ENCODE measurements around the gene PSTPIP1. TPM values are rescaled to one million over a fixed set of nuclear protein-coding genes. Genes with fewer than 3 reads are reported as not detected.

PSTPIP1 gene
- total and polyA plus RNA-seq, 2 donors (not counting 1 experiment from before 2014, with no cell fraction given) = 0.56 to 1.5 TPM

GRCh38 chr15:77017761-77018720, 23.1 kb downstream of the PSTPIP1 start:
- peaks cover 8% of the 10 kb centered on the region for H3K4me1 ChIP-seq (ENCODE audit: control insufficient read depth, extremely low read depth, insufficient read depth, low read length)
- no peaks in the 10 kb centered on the region for H3K79me2 ChIP-seq (ENCODE audit: control insufficient read depth, insufficient read depth, low read length)
- H3K36me3 ChIP-seq (ENCODE audit: control insufficient read depth, insufficient read depth, low read length) = no peaks in the 10 kb centered on the region
- DNase-seq (ENCODE audit: low read depth in 2 of 2) = no peak
- no peak overlapping the region for H3K9ac ChIP-seq (ENCODE audit: insufficient read depth, low read length)
- no peak overlapping the region for H3K27ac ChIP-seq (ENCODE audit: insufficient read depth, low read length)
- no peak overlapping the region for H3K4me2 ChIP-seq (ENCODE audit: extremely low read depth, insufficient read depth, low read length)
- no peak for TF ChIP-seq CTCF (conservative IDR thresholded peaks at IDR 0.05 in 1 of 2, IDR thresholded peaks at IDR 0.05 in 1 of 2; ENCODE audit: low read depth in 1 of 2, low read length in 2 of 2)
- TF ChIP-seq EZH2 (IDR thresholded peaks at IDR 0.05; ENCODE audit: low read length, missing control alignments) = no peak
- no peak overlapping the region for H2AFZ ChIP-seq (ENCODE audit: low read length)
- peaks cover 2% of the 10 kb centered on the region for H3K27me3 ChIP-seq (ENCODE audit: control insufficient read depth, insufficient read depth, low read length)
- H3K4me3 ChIP-seq (replicated peaks in 1 of 4; ENCODE audit: control extremely low read depth in 1 of 4, insufficient read depth in 1 of 4, low read depth in 3 of 4, low read length in 4 of 4) = no peak overlapping the region
- H3K9me3 ChIP-seq (ENCODE audit: control insufficient read depth, insufficient read depth, low read depth, low read length) = no peaks in the 10 kb centered on the region
- H4K20me1 ChIP-seq (ENCODE audit: control insufficient read depth, extremely low read depth, insufficient read depth, low read length) = no peaks in the 10 kb centered on the region

- H3K27ac ChIP-seq (ENCODE audit: insufficient read depth, low read length) = no peak overlapping the region
Measured at GRCh38 chr15:77018796-77019505, 24.0 kb downstream of the PSTPIP1 start.

More at GRCh38 chr15:77018796-77019505, 24.0 kb downstream of the PSTPIP1 start:
- H4K20me1 ChIP-seq (ENCODE audit: control insufficient read depth, extremely low read depth, insufficient read depth, low read length) = no peaks in the 10 kb centered on the region
- peaks cover 8% of the 10 kb centered on the region for H3K4me1 ChIP-seq (ENCODE audit: control insufficient read depth, extremely low read depth, insufficient read depth, low read length)
- H2AFZ ChIP-seq (ENCODE audit: low read length) = no peak overlapping the region
- H3K36me3 ChIP-seq (ENCODE audit: control insufficient read depth, insufficient read depth, low read length) = no peaks in the 10 kb centered on the region
- no peak overlapping the region for H3K4me3 ChIP-seq (replicated peaks in 1 of 4; ENCODE audit: control extremely low read depth in 1 of 4, insufficient read depth in 1 of 4, low read depth in 3 of 4, low read length in 4 of 4)
- H3K4me2 ChIP-seq (ENCODE audit: extremely low read depth, insufficient read depth, low read length) = no peak overlapping the region
- DNase-seq (ENCODE audit: low read depth in 2 of 2) = no peak
- no peaks in the 10 kb centered on the region for H3K9me3 ChIP-seq (ENCODE audit: control insufficient read depth, insufficient read depth, low read depth, low read length)
- H3K79me2 ChIP-seq (ENCODE audit: control insufficient read depth, insufficient read depth, low read length) = no peaks in the 10 kb centered on the region
- TF ChIP-seq CTCF (conservative IDR thresholded peaks at IDR 0.05 in 1 of 2, IDR thresholded peaks at IDR 0.05 in 1 of 2; ENCODE audit: low read depth in 1 of 2, low read length in 2 of 2) = no peak
- no peaks in the 10 kb centered on the region for H3K27me3 ChIP-seq (ENCODE audit: control insufficient read depth, insufficient read depth, low read length)
- H3K9ac ChIP-seq (ENCODE audit: insufficient read depth, low read length) = no peak overlapping the region
